Lung (tissue), 12 donors: ENCODE results near the gene BOD1L1. TPM values are rescaled to one million over a fixed set of nuclear protein-coding genes. Genes with fewer than 3 reads are reported as not detected.

Experiments
- ATAC-seq: fragments of 200-7000 bp; cut with Tn5 transposase; one replicate; pipeline ENCODE4 v1.9.1; 2020; ENCODE audit warnings: moderate number of reproducible peaks; ENCODE audit not compliant: insufficient read depth, low FRiP score
- DNase-seq, 3 donors: peaks; one replicate each; pipeline ENCODE4 v3.0.0-alpha.2; 2013 to 2017
- H3K27ac ChIP-seq, 2 donors: one replicate each; pipeline ENCODE4 v1.5.1; 2013; ENCODE audit warnings: mild to moderate bottlenecking in 2 of 2, moderate library complexity in 2 of 2, control low read depth in 1 of 2, inconsistent platforms in 1 of 2, low read depth in 1 of 2, low read length in 1 of 2
- H3K27me3 ChIP-seq, 3 donors: one replicate each; pipeline ENCODE4 v1.5.1; 2013; ENCODE audit warnings: low read length in 2 of 3; ENCODE audit not compliant: control insufficient read depth in 3 of 3, insufficient read depth in 3 of 3
- H3K36me3 ChIP-seq, 4 donors: one replicate each; pipeline ENCODE4 v1.5.1; 2013; ENCODE audit warnings: low read length in 4 of 4, mild to moderate bottlenecking in 1 of 4, moderate library complexity in 1 of 4; ENCODE audit not compliant: control insufficient read depth in 4 of 4, insufficient read depth in 4 of 4
- H3K4me1 ChIP-seq, 5 donors: one replicate each; pipeline ENCODE4 v1.5.1; 2013; ENCODE audit warnings: low read length in 5 of 5, mild to moderate bottlenecking in 2 of 5, moderate library complexity in 1 of 5; ENCODE audit not compliant: control insufficient read depth in 5 of 5, insufficient read depth in 5 of 5
- H3K4me3 ChIP-seq: one replicate; pipeline ENCODE4 v1.5.1; 2013; ENCODE audit warnings: mild to moderate bottlenecking, control low read depth, moderate library complexity
- H3K9ac ChIP-seq, 2 donors: one replicate each; pipeline ENCODE4 v1.5.1; 2013; ENCODE audit warnings: low read length in 2 of 2, control low read depth in 1 of 2; ENCODE audit not compliant: insufficient read depth in 1 of 2
- H3K9me3 ChIP-seq, 4 donors: one replicate each; pipeline ENCODE4 v1.5.1; 2013; ENCODE audit warnings: low read length in 3 of 4, mild to moderate bottlenecking in 1 of 4, moderate library complexity in 1 of 4; ENCODE audit not compliant: control insufficient read depth in 4 of 4, insufficient read depth in 3 of 4
- CTCF ChIP-seq: IDR thresholded peaks from 2 replicates; pipeline ENCODE4 v1.5.1; 2012; ENCODE audit warnings: mild to moderate bottlenecking; ENCODE audit errors: control extremely low read depth, extremely low read depth
- WGBS, 2 donors: extraction: QIAGEN DNeasy Blood & Tissue Kit; methylation state at CpG; one replicate each; pipeline ENCODE4 v1.1.7; 2013; 5-methylcytosine and 5-hydroxymethylcytosine counted together
- polyA plus RNA-seq, 2 donors: library from polyadenylated mRNA; stranded (reverse); fragments of 200-250 nt; gene quantifications; one replicate each; pipeline ENCODE4 v1.2.1, GENCODE V29; 2013
- total RNA-seq, 2 donors: library from RNA; depleted of rRNA in 1 of 2; stranded (reverse); fragments of >200 nt in 1 of 2; gene quantifications; one replicate each; pipeline ENCODE4 v1.2.1, GENCODE V29; 2014 to 2021
- donor health status: control.
- donor health status: control.
- donor health status: Bipolar disorder and iron deficiency.
- donor health status: healthy.
- donor health status: DM: yes; HTN: yes; CAD: no.

BOD1L1 gene
- total and polyA plus RNA-seq, 4 donors: 8.5 to 83.9 (median 24.0) TPM

- Histone ChIP-seq H3K36me3 (no peaks in the 10 kb centered on the region), H3K27me3 (peaks cover 15 to 66% (median 59%) of the 10 kb centered on the region in 3 donors), H3K9me3 (peaks cover 0 to 16% (median under 1%) of the 10 kb centered on the region in 4 donors), H3K4me3 (no peak overlapping the region), H3K4me1 (peaks cover 0 to 36% (median 4%) of the 10 kb centered on the region in 5 donors), H3K9ac (no peak overlapping the region), H3K27ac (no peak overlapping the region)
- DNase-seq (no peak), ATAC-seq (no peak)
- TF ChIP-seq CTCF: no peak
- 8 to 14% methylated on average over 18 of the region's 18 CpGs for WGBS, 2 donors
These were observed 81.2 kb downstream of the BOD1L1 start for GRCh38 chr4:13546142-13546940.

- Histone ChIP-seq H3K36me3 (no peaks in the 10 kb centered on the region), H3K4me1 (peaks cover 0 to 36% (median 4%) of the 10 kb centered on the region in 5 donors), H3K9ac (no peak overlapping the region), H3K27ac (no peak overlapping the region), H3K9me3 (peaks cover 0 to 18% (median 0%) of the 10 kb centered on the region in 4 donors), H3K27me3 (peaks cover 15 to 75% (median 69%) of the 10 kb centered on the region in 3 donors), H3K4me3 (no peak overlapping the region)
- 10 to 15% methylated on average over 8 of the region's 8 CpGs for WGBS, 2 donors
- no peak for ATAC-seq
- DNase-seq: no peak
- TF ChIP-seq CTCF: no peak
These were observed 82.1 kb downstream of the BOD1L1 start for GRCh38 chr4:13545394-13545808.

- Histone ChIP-seq H3K9ac (no peak overlapping the region), H3K9me3 (peaks cover 0 to 18% (median 0%) of the 10 kb centered on the region in 4 donors), H3K36me3 (no peaks in the 10 kb centered on the region), H3K27me3 (peaks cover 15 to 81% (median 75%) of the 10 kb centered on the region in 3 donors), H3K4me3 (peak overlapping the region; percentile 47), H3K27ac (no peak overlapping the region), H3K4me1 (peaks cover 0 to 38% (median 4%) of the 10 kb centered on the region in 5 donors)
- TF ChIP-seq CTCF: no peak
- ATAC-seq (peak; percentile 76), DNase-seq (peak; percentile 90 to 93 (median 92))
- 1 to 2% methylated on average over 51 to 54 of the region's 54 CpGs for WGBS, 2 donors
These were observed 82.7 kb downstream of the BOD1L1 start for GRCh38 chr4:13544606-13545393.
